HEK293T (cell line): ENCODE results near the gene TASOR2.

ENCODE experiments used
- ARNT ChIP-seq: fragments of 450-650 bp; IDR thresholded peaks from 2 replicates; pipeline ENCODE4 v1.6.1; 2017; ENCODE audit warnings: mild to moderate bottlenecking
- BHLHE40 ChIP-seq: fragments of 450-650 bp; IDR thresholded peaks from 2 replicates; pipeline ENCODE4 v1.6.1; 2016; ENCODE audit warnings: mild to moderate bottlenecking, moderate library complexity, borderline replicate concordance
- CTBP1 ChIP-seq: fragments of 450-650 bp; IDR thresholded peaks from 2 replicates; pipeline ENCODE4 v1.6.1; 2016; ENCODE audit warnings: borderline replicate concordance
- FOXK2 ChIP-seq: fragments of 450-650 bp; IDR thresholded peaks from 2 replicates; pipeline ENCODE4 v1.6.1; 2016; ENCODE audit warnings: mild to moderate bottlenecking
- FOXM1 ChIP-seq: fragments of 450-650 bp; IDR thresholded peaks from 2 replicates; pipeline ENCODE4 v1.6.1; 2017; ENCODE audit warnings: mild to moderate bottlenecking, borderline replicate concordance
- HDGF ChIP-seq: fragments of 450-650 bp; IDR thresholded peaks from 2 replicates; pipeline ENCODE4 v1.6.1; 2017; ENCODE audit warnings: antibody characterized with exemption, borderline replicate concordance
- LEF1 ChIP-seq: fragments of 450-650 bp; IDR thresholded peaks from 2 replicates; pipeline ENCODE4 v1.6.1; 2017; ENCODE audit warnings: mild to moderate bottlenecking, borderline replicate concordance
- SP1 ChIP-seq: fragments of 450-650 bp; IDR thresholded peaks from 2 replicates; pipeline ENCODE4 v1.6.1; 2017
- SUZ12 ChIP-seq: fragments of 450-650 bp; IDR thresholded peaks from 2 replicates; pipeline ENCODE4 v1.6.1; 2016; ENCODE audit warnings: mild to moderate bottlenecking
- TARDBP ChIP-seq: fragments of 450-650 bp; IDR thresholded peaks from 2 replicates; pipeline ENCODE4 v1.6.1; 2016
- TF ChIP-seq, protein P1 (sequence below): fragments of 450-650 bp; IDR thresholded peaks from 2 replicates; pipeline ENCODE4 v1.6.1; 2016

DNA sequence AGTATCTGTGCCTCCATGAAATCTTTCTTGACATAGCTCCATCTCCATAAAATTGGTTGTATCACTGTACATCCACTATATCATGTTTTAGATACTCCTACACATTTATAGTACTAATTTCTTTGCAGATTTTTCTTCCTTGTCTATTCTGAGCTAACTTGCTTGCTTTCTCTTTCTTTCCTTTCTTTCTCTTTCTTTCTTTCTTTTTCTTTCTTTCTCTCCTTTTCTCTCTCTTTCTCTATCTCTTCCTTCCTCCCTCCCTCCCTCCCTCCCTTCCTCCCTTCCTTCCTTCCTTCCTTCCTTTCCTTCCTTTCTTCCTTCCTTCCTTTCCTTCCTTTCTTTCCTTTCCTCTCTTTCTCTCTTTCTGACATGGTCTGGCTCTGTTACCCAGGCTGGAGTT is 23.7 kb downstream of the TASOR2 start:
- TF ChIP-seq BHLHE40 (no peak), TARDBP (no peak), SP1 (no peak), LEF1 (no peak), FOXK2 (no peak), SUZ12 (no peak), FOXM1 (no peak), CTBP1 (no peak), ARNT (no peak), HDGF (no peak)
- TF ChIP-seq, protein P1, sequence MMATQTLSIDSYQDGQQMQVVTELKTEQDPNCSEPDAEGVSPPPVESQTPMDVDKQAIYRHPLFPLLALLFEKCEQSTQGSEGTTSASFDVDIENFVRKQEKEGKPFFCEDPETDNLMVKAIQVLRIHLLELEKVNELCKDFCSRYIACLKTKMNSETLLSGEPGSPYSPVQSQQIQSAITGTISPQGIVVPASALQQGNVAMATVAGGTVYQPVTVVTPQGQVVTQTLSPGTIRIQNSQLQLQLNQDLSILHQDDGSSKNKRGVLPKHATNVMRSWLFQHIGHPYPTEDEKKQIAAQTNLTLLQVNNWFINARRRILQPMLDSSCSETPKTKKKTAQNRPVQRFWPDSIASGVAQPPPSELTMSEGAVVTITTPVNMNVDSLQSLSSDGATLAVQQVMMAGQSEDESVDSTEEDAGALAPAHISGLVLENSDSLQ, result no peak
